Stimulated activated naive CD8-positive, alpha-beta T cell treated with anti-CD3 and anti-CD28 coated beads, Interleukin-15, Interleukin-2, amounts not matched to agents 100 ng/mL and 50 ng/mL, for 24 hours (primary cell): ENCODE results near the gene RBM19.
"Not testable (repeated sequence)": the region's sequence is repeated elsewhere in the genome, so short reads cannot be mapped to it uniquely, and the experiment has no call there.

Experiments used
- H3K27ac Mint-ChIP-seq: one replicate; pipeline ENCODE4 v1.8.0; 2021; ENCODE audit warnings: mild to moderate bottlenecking, mixed read lengths
- H3K27me3 Mint-ChIP-seq: one replicate; pipeline ENCODE4 v1.8.0; 2021; ENCODE audit warnings: mixed read lengths
- H3K36me3 Mint-ChIP-seq: one replicate; pipeline ENCODE4 v1.8.0; 2021; ENCODE audit warnings: low read depth, mixed read lengths
- H3K4me1 Mint-ChIP-seq: one replicate; pipeline ENCODE4 v1.8.0; 2021; ENCODE audit warnings: low read depth, mixed read lengths
- H3K4me3 Mint-ChIP-seq: one replicate; pipeline ENCODE4 v1.8.0; 2021; ENCODE audit warnings: mild to moderate bottlenecking, mixed read lengths
- H3K9me3 Mint-ChIP-seq: one replicate; pipeline ENCODE4 v1.8.0; 2021; ENCODE audit warnings: mixed read lengths

The RBM19 gene, protein sequence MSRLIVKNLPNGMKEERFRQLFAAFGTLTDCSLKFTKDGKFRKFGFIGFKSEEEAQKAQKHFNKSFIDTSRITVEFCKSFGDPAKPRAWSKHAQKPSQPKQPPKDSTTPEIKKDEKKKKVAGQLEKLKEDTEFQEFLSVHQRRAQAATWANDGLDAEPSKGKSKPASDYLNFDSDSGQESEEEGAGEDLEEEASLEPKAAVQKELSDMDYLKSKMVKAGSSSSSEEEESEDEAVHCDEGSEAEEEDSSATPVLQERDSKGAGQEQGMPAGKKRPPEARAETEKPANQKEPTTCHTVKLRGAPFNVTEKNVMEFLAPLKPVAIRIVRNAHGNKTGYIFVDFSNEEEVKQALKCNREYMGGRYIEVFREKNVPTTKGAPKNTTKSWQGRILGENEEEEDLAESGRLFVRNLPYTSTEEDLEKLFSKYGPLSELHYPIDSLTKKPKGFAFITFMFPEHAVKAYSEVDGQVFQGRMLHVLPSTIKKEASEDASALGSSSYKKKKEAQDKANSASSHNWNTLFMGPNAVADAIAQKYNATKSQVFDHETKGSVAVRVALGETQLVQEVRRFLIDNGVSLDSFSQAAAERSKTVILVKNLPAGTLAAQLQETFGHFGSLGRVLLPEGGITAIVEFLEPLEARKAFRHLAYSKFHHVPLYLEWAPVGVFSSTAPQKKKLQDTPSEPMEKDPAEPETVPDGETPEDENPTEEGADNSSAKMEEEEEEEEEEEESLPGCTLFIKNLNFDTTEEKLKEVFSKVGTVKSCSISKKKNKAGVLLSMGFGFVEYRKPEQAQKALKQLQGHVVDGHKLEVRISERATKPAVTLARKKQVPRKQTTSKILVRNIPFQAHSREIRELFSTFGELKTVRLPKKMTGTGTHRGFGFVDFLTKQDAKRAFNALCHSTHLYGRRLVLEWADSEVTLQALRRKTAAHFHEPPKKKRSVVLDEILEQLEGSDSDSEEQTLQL

DNA sequence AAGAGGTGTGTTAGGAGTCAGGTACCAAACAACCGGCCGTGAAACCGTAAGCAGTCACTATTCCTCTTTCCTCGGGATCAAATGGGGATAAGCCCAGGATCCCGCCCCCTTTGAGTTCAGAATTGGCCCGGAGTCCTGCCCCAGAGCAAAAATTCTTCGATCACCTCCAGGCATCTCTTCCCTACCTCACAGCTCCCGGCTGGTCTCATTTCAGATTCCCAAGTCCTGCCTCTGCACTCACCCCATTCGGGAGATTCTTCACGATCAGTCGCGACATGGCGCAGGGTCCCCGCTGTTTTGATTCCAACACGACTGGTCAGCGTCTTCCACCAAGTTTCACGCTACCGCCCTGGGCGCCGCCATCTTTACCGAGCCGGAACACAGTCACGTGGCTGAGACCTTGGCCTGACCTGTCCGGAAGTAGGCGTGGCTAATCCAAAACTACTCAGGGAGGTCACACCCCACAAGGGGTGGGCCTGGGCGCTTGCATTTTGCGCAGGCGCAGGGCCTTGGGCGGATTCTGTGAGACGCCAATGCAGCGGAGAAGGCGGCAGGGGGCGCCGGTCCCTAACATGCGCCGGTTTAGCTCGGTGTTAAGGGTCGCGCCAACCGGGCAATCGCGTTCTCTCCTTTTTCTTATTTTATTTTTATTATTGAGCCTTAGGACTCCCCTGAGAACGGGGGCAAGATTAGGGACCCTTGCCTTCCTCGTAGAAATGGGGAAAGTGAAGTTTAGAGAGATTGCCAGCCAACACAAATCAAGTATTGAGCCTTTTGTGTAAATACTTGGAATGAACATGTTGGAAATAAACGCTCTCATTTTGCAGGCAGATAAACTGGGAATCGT, at the start of gene RBM19:
RBM19 (minus strand) TSS at position 375 of the 847 bp plus-strand sequence; CDS start at position 277, 98 bp downstream.
- Mint-ChIP-seq H3K27me3 (no peaks in the 10 kb centered on the region), H3K9me3 (no peaks in the 10 kb centered on the region), H3K27ac (peak within 1 kb of the TSS; percentile 99), H3K4me1 (peaks cover 58% of the 10 kb centered on the region), H3K36me3 (peaks cover 28% of the 10 kb centered on the region), H3K4me3 (peak within 1 kb of the TSS; percentile 100)

DNA sequence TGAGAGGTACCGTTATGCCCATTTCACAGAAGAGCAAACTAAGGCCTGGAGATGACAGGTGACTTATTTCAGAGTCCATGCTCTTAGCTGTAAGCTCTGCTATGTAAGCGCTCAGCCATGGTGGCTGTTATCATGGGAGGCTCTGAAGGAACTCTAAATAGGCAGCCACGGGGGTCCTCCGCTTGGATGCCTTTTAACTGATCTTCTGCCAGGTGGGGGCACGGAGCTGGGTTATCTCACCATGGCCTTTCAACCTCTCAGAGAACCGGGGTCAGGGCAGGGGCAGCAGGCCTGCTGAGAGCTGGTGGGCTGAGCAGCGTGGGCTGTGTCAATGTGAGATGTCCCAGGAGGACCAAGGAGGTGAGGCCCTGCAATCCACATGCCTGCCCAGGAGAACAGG, 49.7 kb upstream of the RBM19 start:
- Mint-ChIP-seq H3K27me3 (peaks cover 17% of the 10 kb centered on the region), H3K4me3 (no peak overlapping the region), H3K9me3 (no peaks in the 10 kb centered on the region), H3K36me3 (no peaks in the 10 kb centered on the region), H3K27ac (no peak overlapping the region), H3K4me1 (no peaks in the 10 kb centered on the region)

DNA sequence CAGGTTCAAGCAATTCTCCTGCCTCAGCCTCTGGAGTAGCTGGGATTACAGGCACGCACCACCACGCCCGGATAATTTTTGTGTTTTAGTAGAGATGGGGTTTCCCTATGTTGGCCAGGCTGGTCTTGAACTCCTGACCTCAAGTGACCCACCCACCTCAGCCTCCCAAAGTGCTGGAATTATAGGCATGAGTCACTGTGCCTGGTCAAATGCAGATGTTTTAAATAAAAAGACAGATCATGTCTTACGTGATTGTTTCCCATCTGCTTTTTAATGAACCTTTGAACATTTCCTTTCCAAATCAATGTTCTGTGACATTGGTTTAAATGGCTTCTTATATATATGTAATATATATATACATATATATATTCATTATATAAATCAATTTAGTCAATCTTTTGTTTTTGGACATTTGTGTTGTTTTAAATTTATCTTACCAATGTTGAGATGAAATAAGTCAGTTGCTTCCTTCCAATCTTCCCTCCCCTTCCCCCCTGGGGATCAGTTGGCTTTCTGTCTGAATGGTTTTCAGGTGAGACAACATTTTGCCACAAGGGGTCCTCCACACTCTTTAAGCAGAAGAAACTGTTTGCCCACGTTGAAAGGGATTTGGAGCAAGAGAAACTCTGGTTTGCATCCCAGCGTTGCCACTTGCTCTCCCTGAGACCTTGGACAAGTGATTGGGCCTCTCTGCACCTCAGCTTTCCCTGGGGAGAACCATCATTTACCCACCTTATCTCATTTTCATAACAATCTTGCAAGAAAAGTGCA, 47.6 kb upstream of the RBM19 start:
- Mint-ChIP-seq H3K4me1 (no peaks in the 10 kb centered on the region), H3K27ac (no peak overlapping the region), H3K9me3 (no peaks in the 10 kb centered on the region), H3K4me3 (no peak overlapping the region), H3K27me3 (peaks cover 17% of the 10 kb centered on the region), H3K36me3 (no peaks in the 10 kb centered on the region)

DNA sequence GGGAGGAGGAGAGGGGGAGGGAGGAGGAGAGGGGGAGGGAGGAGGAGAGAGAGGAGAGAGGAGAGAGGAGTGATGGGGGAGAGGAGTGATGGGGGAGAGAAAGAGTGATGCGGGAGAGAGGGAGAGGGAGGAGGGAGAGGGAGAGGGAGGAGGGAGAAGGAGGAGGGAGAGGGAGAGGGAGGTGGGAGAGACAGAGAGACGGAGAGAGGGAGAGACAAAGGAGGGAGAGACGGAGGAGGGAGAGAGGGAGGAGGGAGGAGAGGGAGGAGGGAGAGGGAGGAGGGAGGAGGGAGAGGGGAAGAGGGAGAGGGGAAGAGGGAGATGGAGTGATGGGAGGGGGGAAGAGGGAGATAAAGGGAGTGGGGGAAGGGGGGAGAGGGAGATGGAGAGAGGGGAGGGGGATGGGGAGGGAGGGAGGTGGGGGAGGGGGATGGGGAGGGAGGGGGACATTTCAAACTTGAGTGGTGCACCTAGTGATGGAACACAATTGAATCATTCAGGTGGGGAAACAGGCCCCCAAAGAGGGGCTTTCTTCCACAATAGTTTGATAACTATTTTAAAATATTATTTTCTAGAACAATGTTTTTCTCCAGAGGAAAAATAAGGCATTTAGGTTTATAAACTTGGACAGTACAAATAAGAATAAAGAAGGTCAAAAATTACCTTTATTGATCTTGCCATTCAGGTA, 46.8 kb upstream of the RBM19 start:
- Mint-ChIP-seq H3K27me3 (peaks cover 16% of the 10 kb centered on the region), H3K4me3 (no peak overlapping the region), H3K9me3 (no peaks in the 10 kb centered on the region), H3K27ac (no peak overlapping the region), H3K36me3 (no peaks in the 10 kb centered on the region), H3K4me1 (no peaks in the 10 kb centered on the region)

DNA sequence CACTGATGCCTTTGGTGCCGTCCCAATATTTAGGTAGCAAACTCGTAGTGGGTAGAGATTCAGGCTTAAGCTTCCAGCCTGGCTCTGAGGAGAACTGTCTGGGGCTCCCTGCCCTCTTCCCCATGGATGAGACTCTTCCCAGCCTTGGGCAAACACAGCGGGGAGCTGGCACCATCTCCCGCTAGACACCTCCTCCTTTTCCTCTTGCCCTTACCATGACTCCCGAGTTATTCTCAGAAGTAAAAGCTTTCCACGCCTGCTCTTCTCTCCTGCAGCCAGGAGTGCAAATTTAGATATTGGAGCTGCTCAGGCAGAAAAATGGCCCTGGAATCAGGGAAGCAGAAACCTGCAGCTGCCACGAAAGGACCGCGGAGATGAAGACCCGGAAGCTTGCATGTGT, 45.6 kb upstream of the RBM19 start:
- Mint-ChIP-seq H3K9me3 (no peaks in the 10 kb centered on the region), H3K4me3 (no peak overlapping the region), H3K4me1 (no peaks in the 10 kb centered on the region), H3K27ac (no peak overlapping the region), H3K36me3 (no peaks in the 10 kb centered on the region), H3K27me3 (peaks cover 20% of the 10 kb centered on the region)

DNA sequence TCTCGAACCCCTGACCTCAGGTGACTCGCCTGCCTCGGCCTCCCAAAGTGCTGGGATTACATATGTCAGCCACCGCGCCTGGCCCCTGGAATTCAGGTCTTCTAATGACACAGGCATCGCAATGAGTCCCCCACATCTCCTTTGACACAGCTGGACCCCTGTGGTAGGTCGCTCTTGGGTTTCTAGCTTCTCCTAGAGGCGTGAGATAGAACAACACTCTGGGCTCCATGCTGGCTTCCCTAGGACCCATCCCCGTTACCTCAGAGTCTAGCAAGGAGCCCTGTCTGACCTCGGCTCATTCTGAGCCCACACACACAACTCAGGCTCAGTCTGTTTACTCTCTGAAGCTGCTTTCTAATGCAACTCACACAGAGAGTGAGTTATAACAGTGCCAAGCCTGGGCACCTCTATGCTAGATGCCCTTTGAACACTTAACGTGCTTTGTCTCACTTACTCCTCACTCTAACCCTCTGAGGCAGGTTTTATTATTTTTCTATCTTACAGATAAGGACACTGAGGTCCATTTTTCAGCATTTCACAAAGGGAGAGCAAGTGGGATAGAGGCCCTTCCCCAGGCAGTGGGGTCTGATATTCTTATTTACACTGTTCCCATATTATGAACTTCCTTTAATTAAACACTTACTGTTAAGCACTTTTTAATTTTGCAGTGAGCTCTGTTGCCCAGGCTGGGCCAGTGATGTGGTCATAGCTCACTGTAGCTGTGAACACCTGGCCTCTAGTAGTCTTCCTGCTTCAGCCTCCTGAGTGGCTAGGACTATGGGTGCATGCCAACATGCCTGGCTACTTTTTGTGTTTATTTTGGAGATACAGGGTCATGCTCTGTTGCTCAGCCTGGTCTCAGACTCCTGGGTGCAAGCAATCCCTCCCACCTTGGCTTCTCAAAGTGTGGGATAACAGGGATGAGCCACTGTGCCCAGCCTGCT, 40.6 kb upstream of the RBM19 start:
- Mint-ChIP-seq H3K4me1 (no peaks in the 10 kb centered on the region), H3K4me3 (no peak overlapping the region), H3K36me3 (no peaks in the 10 kb centered on the region), H3K9me3 (no peaks in the 10 kb centered on the region), H3K27ac (no peak overlapping the region), H3K27me3 (peaks cover 20% of the 10 kb centered on the region)

DNA sequence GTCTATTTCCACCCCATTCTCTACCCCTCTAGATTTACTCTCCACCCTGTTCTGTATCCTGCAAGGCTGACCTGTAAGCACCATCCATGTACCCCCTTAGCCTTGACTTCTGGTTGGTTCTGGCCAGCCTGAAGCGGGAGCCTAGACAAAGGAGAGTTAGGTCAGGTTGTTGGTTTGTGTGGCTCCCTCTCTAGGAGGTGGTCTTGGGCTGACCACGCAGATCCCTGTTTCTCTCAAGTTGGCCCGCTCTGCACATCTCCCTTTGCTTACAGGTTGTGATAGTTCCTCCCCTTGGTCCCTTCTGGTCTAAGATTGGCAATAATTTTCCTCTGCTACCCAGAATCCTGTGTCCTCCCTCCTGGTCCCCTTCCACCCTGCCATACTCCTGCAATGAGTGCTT, 38.3 kb upstream of the RBM19 start:
- H3K36me3 Mint-ChIP-seq = no peaks in the 10 kb centered on the region
- H3K4me3 Mint-ChIP-seq = no peak overlapping the region
- no peak overlapping the region for H3K27ac Mint-ChIP-seq
- H3K27me3 Mint-ChIP-seq = peaks cover 12% of the 10 kb centered on the region
- H3K4me1 Mint-ChIP-seq = no peaks in the 10 kb centered on the region
- no peaks in the 10 kb centered on the region for H3K9me3 Mint-ChIP-seq

DNA sequence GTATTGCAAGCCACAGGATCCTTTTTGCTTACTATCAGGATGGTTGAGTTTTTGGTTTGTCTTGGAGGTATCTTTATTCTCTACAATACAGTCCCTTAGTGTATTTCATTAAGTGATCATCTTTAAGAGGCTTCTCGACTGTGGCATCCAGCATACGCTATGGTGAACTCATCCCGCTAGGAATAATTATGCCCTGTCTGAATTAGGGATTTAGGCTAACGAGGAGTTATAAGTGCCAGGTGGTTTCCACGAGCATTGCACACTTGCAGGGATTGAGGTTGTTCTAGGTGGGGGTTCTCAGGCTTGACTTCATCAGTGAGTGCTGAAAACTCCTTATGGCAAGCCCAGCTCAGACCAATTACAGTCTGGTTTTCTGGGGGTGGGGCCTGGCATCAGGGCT, 37.2 kb upstream of the RBM19 start:
- Mint-ChIP-seq H3K4me3 (no peak overlapping the region), H3K9me3 (no peaks in the 10 kb centered on the region), H3K36me3 (no peaks in the 10 kb centered on the region), H3K4me1 (no peaks in the 10 kb centered on the region), H3K27ac (no peak overlapping the region), H3K27me3 (peaks cover 6% of the 10 kb centered on the region)

DNA sequence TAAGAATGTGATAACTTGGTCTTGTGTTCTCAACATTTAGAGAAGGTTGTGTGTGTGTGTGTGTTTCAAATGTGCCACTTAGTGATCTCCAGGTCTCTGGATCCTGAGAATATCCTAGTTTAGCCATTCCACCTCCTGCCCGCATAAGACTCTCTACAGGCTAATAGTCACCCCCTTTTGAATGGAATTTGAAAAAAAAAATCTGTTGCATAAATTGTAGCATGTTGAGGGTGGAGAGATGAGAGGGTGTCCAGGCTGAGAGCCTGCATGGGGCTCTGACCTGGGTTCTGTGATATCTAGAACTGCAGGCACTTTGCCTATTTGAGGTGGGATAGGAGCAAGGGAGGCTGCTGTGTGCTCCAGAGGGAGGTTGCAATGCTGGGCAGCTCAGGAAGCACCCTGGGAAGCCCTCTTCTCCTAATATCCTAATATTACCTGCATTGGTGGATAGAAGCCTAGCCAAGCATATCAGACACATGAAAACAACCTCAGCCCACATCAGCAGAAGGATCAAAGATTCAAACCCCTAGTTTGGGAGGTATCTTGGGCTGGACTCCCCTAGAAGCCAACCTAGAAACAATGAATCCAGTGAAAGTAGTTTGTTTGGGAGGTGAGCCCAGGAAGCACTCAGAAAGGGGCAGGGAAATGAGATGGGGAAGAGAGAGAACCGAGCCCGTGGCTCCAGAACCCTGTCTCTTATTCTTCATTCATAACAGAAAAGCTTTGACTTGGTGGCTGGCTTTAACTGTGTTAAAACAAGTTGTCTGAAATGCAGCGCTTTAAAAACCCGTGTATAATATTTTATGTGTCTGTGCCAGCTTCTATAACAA, 35.6 kb upstream of the RBM19 start:
- Mint-ChIP-seq H3K4me1 (no peaks in the 10 kb centered on the region), H3K36me3 (no peaks in the 10 kb centered on the region), H3K9me3 (no peaks in the 10 kb centered on the region), H3K27ac (no peak overlapping the region), H3K4me3 (no peak overlapping the region), H3K27me3 (no peaks in the 10 kb centered on the region)

DNA sequence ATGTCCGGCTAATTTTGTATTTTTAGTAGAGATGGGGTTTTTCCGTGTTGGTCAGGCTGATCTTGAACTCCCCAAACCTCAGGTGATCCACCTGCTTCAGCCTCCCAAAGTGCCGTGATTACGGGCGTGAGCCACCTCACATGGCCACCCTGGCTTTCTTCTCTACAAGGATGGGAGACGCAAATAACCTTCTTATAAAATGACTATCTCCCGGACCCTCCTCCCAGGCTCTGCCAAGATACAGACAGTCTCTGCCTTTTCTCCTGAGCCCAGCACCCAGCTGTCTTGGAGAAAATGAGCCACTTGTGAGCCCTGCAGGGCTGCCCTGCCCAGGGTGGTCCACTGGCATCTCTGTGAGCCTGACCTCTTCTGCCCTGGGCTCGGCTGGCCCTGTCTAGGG, 34.7 kb upstream of the RBM19 start:
- Mint-ChIP-seq H3K4me1 (no peaks in the 10 kb centered on the region), H3K9me3 (no peaks in the 10 kb centered on the region), H3K4me3 (no peak overlapping the region), H3K27ac (no peak overlapping the region), H3K36me3 (no peaks in the 10 kb centered on the region), H3K27me3 (peaks cover 2% of the 10 kb centered on the region)

DNA sequence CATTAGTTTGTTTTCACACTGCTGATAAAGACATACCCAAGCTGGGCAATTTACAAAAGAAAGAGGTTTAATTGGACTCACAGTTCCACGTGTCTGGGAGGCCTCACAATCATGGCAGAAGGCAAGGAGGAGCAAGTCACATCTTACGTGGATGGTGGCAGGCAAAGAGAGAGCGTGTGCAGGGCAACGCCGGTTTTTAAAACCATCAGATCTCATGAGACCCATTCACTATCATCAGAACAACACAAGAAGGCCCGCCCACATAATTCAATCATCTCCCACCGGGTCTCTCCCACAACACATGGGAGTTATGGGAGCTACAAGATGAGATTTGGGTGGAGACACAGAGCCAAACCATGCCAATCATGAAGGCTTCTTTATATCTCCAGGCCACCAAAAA, 34.1 kb upstream of the RBM19 start:
- H3K27ac Mint-ChIP-seq, H3K36me3 Mint-ChIP-seq, H3K4me1 Mint-ChIP-seq, H3K9me3 Mint-ChIP-seq, H3K27me3 Mint-ChIP-seq, H3K4me3 Mint-ChIP-seq: not testable (repeated sequence)

DNA sequence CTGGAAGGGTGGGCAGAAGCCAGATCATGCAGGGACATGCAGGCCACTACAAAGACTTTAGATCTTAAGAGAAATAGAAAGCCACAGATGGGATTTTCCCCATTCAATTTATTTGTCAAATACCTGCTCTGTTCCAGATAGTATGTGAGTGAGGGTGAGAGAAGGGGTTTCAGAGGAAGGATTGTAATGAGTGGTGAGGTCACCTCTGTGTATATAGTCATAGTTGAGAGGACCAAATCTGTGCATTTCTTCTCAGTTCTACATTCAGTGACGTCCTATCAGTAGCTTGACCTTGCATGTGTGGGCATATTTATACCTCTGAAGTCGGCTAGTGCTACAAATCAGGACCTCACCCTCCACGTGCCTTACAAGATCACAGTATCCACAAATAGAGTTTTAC, 31.2 kb upstream of the RBM19 start:
- peaks cover 11% of the 10 kb centered on the region for H3K27me3 Mint-ChIP-seq
- no peaks in the 10 kb centered on the region for H3K4me1 Mint-ChIP-seq
- no peak overlapping the region for H3K4me3 Mint-ChIP-seq
- H3K27ac Mint-ChIP-seq = no peak overlapping the region
- H3K36me3 Mint-ChIP-seq = no peaks in the 10 kb centered on the region
- no peaks in the 10 kb centered on the region for H3K9me3 Mint-ChIP-seq
